Measurements from ENCODE around the gene INKA1. TPM values are rescaled to one million over a fixed set of nuclear protein-coding genes. Genes with fewer than 3 reads are reported as not detected.
"Not testable (repeated sequence)": the region's sequence is repeated elsewhere in the genome, so short reads cannot be mapped to it uniquely, and the experiment has no call there.

The INKA1 gene
- total RNA-seq, 1 donor = 4.7 TPM

- no peak for TF ChIP-seq CTCF (IDR thresholded peaks at IDR 0.05; ENCODE audit: insufficient read depth, low read depth, low read length)
- DNase-seq (ENCODE audit: low read depth) = no peak
- H3K4me3 ChIP-seq (ENCODE audit: low read depth, low read length) = no peak overlapping the region
Measured at GRCh38 chr3:49779358-49780079, 23.5 kb upstream of the INKA1 start.

- no peak for TF ChIP-seq CTCF (IDR thresholded peaks at IDR 0.05; ENCODE audit: insufficient read depth, low read depth, low read length)
- peak; percentile 30 for DNase-seq (ENCODE audit: low read depth)
- no peak overlapping the region for H3K4me3 ChIP-seq (ENCODE audit: low read depth, low read length)
Measured at GRCh38 chr3:49780080-49780974, 22.7 kb upstream of the INKA1 start.

GRCh38 chr3:49780975-49781365, 22.1 kb upstream of the INKA1 start:
- not testable (repeated sequence) for H3K4me3 ChIP-seq (ENCODE audit: low read depth, low read length); DNase-seq (ENCODE audit: low read depth)

- peak; percentile 94 for DNase-seq (ENCODE audit: low read depth)
- H3K4me3 ChIP-seq (ENCODE audit: low read depth, low read length) = no peak overlapping the region
- no peak for TF ChIP-seq CTCF (IDR thresholded peaks at IDR 0.05; ENCODE audit: insufficient read depth, low read depth, low read length)
Measured at GRCh38 chr3:49781415-49782199, 21.5 kb upstream of the INKA1 start.

GRCh38 chr3:49782277-49782676, 20.8 kb upstream of the INKA1 start:
- not testable (repeated sequence) for H3K4me3 ChIP-seq (ENCODE audit: low read depth, low read length); DNase-seq (ENCODE audit: low read depth)

- TF ChIP-seq CTCF (IDR thresholded peaks at IDR 0.05; ENCODE audit: insufficient read depth, low read depth, low read length) = no peak
- DNase-seq (ENCODE audit: low read depth) = peak; percentile 45
- H3K4me3 ChIP-seq (ENCODE audit: low read depth, low read length) = peak overlapping the region; percentile 87
Measured at GRCh38 chr3:49785565-49786356, 17.3 kb upstream of the INKA1 start.
